GM12878 (cell line): ENCODE measurements around the gene AKAP9. TPM values are rescaled to one million over a fixed set of nuclear protein-coding genes. Genes with fewer than 3 reads are reported as not detected.
A peak's percentile ranks its signal among the peaks of the same experiment; 100 is the strongest.

Experiments used
- EED ChIP-seq: sonication (generic); IDR thresholded peaks from 2 replicates; pipeline ENCODE4 v1.6.1; 2016; ENCODE audit warnings: antibody characterized with exemption, low read depth
- NR2F1 ChIP-seq: fragments of 450-650 bp; conservative IDR thresholded peaks from 2 replicates; pipeline ENCODE4 v1.6.1; 2017; ENCODE audit warnings: mild to moderate bottlenecking
- POLR2AphosphoS5 ChIP-seq: IDR thresholded peaks from 2 replicates; pipeline ENCODE4 v1.6.1; 2011; ENCODE audit warnings: mild to moderate bottlenecking, low read length, inconsistent platforms
- SMC3 ChIP-seq: IDR thresholded peaks from 2 replicates; pipeline ENCODE4 v1.6.1; 2011; ENCODE audit warnings: low read length, improper control_type of control experiment, borderline replicate concordance
- SREBF2 ChIP-seq: IDR thresholded peaks from 2 replicates; pipeline ENCODE4 v1.6.1; 2012; ENCODE audit warnings: mild to moderate bottlenecking, low read length
- SUPT20H ChIP-seq: IDR thresholded peaks from 2 replicates; pipeline ENCODE4 v1.6.1; 2011; ENCODE audit warnings: low read depth, mild to moderate bottlenecking, low read length, moderate library complexity, borderline replicate concordance; ENCODE audit not compliant: control insufficient read depth
- TCF12 ChIP-seq: IDR thresholded peaks from 2 replicates; pipeline ENCODE4 v1.6.1; 2011; ENCODE audit warnings: low read depth, mild to moderate bottlenecking, low read length
- polyA plus RNA-seq, 11 experiments: library from polyadenylated mRNA; depleted of rRNA in 4 of 11; unstranded in 6 of 11; stranded (reverse) in 5 of 11; fragments of >200 nt; fragmentation: Nextera tagmentation in 4 of 11; fragmentation: Illumina TruSeq in 1 of 11; extraction: Ambion mirVana in 4 of 11; extraction: Trizol in 1 of 11; gene quantifications; 1 replicate in 1 of 11; 2 replicates in 10 of 11; pipeline versions ENCODE4 v1.2.1 to v1.2.3, GENCODE V29; 2011 to 2016; ENCODE audit warnings: inconsistent platforms in 2 of 11, missing spikeins in 2 of 11, low read depth in 1 of 11
- total RNA-seq, 4 experiments: library from RNA; depleted of rRNA in 3 of 4; stranded (reverse); fragments of >200 nt in 3 of 4; fragmentation: Illumina TruSeq in 1 of 4; extraction: Trizol in 1 of 4; gene quantifications; 2 replicates each; pipeline versions ENCODE4 v1.2.1 to v1.2.3, GENCODE V29; 2013 to 2021
- TF ChIP-seq, protein P1 (sequence below): fragments of 150-350 bp; IDR thresholded peaks from 2 replicates; pipeline ENCODE4 v1.6.1; 2016; ENCODE audit warnings: low read depth, low read length
- TF ChIP-seq, protein P2 (sequence below): fragments of 450-650 bp; IDR thresholded peaks from 2 replicates; pipeline ENCODE4 v1.6.1; 2017; ENCODE audit warnings: low read depth, mild to moderate bottlenecking, moderate library complexity
- TF ChIP-seq, protein P3 (sequence below): IDR thresholded peaks from 2 replicates; pipeline ENCODE4 v1.6.1; 2011; ENCODE audit warnings: borderline replicate concordance, low read depth, mild to moderate bottlenecking, moderate library complexity, low read length; ENCODE audit not compliant: insufficient read depth, poor library complexity, severe bottlenecking
- TF ChIP-seq, protein P4 (sequence below): fragments of 450-650 bp; IDR thresholded peaks from 2 replicates; pipeline ENCODE4 v1.6.1; 2016; ENCODE audit warnings: mild to moderate bottlenecking, moderate library complexity, borderline replicate concordance

AKAP9 gene
- total and polyA plus RNA-seq, 10 of the 15 experiments (the other 5 are each of a cell fraction or from before 2014, with no cell fraction given) = 21.1 to 62.8 (median 31.6) TPM

DNA sequence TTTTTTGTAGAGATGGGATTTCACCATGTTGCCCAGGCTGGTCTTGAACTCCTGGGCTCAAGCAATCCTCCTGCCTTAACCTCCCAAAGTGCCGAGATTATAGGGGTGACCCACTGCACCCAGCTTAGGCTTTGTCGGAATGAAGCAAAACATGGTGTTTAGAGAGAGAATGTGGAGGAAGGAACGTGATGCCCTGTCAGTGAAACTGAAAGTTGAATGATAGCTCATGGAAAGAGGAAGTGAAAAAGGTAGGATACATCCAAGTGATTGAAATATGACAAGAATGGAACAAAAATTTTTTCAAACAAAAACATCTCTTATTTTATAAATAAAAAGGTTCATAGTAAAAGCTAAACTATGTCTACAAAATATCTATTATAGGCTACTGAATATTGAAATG lies 5.9 kb downstream of the AKAP9 start (continued):
- TF ChIP-seq, protein P1, sequence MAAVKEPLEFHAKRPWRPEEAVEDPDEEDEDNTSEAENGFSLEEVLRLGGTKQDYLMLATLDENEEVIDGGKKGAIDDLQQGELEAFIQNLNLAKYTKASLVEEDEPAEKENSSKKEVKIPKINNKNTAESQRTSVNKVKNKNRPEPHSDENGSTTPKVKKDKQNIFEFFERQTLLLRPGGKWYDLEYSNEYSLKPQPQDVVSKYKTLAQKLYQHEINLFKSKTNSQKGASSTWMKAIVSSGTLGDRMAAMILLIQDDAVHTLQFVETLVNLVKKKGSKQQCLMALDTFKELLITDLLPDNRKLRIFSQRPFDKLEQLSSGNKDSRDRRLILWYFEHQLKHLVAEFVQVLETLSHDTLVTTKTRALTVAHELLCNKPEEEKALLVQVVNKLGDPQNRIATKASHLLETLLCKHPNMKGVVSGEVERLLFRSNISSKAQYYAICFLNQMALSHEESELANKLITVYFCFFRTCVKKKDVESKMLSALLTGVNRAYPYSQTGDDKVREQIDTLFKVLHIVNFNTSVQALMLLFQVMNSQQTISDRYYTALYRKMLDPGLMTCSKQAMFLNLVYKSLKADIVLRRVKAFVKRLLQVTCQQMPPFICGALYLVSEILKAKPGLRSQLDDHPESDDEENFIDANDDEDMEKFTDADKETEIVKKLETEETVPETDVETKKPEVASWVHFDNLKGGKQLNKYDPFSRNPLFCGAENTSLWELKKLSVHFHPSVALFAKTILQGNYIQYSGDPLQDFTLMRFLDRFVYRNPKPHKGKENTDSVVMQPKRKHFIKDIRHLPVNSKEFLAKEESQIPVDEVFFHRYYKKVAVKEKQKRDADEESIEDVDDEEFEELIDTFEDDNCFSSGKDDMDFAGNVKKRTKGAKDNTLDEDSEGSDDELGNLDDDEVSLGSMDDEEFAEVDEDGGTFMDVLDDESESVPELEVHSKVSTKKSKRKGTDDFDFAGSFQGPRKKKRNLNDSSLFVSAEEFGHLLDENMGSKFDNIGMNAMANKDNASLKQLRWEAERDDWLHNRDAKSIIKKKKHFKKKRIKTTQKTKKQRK = no peak
- TF ChIP-seq, protein P2, sequence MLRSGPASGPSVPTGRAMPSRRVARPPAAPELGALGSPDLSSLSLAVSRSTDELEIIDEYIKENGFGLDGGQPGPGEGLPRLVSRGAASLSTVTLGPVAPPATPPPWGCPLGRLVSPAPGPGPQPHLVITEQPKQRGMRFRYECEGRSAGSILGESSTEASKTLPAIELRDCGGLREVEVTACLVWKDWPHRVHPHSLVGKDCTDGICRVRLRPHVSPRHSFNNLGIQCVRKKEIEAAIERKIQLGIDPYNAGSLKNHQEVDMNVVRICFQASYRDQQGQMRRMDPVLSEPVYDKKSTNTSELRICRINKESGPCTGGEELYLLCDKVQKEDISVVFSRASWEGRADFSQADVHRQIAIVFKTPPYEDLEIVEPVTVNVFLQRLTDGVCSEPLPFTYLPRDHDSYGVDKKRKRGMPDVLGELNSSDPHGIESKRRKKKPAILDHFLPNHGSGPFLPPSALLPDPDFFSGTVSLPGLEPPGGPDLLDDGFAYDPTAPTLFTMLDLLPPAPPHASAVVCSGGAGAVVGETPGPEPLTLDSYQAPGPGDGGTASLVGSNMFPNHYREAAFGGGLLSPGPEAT = peak; percentile 42; the same call in 1 of the 2 replicates
- TF ChIP-seq POLR2AphosphoS5 (no peak), SREBF2 (no peak), SUPT20H (no peak), SMC3 (no peak), TCF12 (no peak), NR2F1 (no peak), EED (peak; percentile 49; the same call in 1 of the 2 replicates)
- TF ChIP-seq, protein P3, sequence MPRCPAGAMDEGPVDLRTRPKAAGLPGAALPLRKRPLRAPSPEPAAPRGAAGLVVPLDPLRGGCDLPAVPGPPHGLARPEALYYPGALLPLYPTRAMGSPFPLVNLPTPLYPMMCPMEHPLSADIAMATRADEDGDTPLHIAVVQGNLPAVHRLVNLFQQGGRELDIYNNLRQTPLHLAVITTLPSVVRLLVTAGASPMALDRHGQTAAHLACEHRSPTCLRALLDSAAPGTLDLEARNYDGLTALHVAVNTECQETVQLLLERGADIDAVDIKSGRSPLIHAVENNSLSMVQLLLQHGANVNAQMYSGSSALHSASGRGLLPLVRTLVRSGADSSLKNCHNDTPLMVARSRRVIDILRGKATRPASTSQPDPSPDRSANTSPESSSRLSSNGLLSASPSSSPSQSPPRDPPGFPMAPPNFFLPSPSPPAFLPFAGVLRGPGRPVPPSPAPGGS = no peak
- TF ChIP-seq, protein P4, sequence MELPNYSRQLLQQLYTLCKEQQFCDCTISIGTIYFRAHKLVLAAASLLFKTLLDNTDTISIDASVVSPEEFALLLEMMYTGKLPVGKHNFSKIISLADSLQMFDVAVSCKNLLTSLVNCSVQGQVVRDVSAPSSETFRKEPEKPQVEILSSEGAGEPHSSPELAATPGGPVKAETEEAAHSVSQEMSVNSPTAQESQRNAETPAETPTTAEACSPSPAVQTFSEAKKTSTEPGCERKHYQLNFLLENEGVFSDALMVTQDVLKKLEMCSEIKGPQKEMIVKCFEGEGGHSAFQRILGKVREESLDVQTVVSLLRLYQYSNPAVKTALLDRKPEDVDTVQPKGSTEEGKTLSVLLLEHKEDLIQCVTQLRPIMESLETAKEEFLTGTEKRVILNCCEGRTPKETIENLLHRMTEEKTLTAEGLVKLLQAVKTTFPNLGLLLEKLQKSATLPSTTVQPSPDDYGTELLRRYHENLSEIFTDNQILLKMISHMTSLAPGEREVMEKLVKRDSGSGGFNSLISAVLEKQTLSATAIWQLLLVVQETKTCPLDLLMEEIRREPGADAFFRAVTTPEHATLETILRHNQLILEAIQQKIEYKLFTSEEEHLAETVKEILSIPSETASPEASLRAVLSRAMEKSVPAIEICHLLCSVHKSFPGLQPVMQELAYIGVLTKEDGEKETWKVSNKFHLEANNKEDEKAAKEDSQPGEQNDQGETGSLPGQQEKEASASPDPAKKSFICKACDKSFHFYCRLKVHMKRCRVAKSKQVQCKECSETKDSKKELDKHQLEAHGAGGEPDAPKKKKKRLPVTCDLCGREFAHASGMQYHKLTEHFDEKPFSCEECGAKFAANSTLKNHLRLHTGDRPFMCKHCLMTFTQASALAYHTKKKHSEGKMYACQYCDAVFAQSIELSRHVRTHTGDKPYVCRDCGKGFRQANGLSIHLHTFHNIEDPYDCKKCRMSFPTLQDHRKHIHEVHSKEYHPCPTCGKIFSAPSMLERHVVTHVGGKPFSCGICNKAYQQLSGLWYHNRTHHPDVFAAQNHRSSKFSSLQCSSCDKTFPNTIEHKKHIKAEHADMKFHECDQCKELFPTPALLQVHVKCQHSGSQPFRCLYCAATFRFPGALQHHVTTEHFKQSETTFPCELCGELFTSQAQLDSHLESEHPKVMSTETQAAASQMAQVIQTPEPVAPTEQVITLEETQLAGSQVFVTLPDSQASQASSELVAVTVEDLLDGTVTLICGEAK = no peak
